ENCODE results near the gene FBXO41. TPM values are rescaled to one million over a fixed set of nuclear protein-coding genes. Genes with fewer than 3 reads are reported as not detected.

The FBXO41 gene
- total RNA-seq, 1 donor from 2014 or later = 1.6 TPM

GRCh38 chr2:73258186-73258912 lies 25.9 kb downstream of the FBXO41 start:
- TF ChIP-seq CTCF (IDR thresholded peaks at IDR 0.05; ENCODE audit: insufficient read depth, low read length, severe bottlenecking) = no peak
- Histone ChIP-seq H3K4me3 (ENCODE audit: low read depth, low read length) (no peak overlapping the region), H3K36me3 (ENCODE audit: control insufficient read depth, insufficient read depth, low read length) (peaks cover 1% of the 10 kb centered on the region), H3K27me3 (ENCODE audit: control insufficient read depth, insufficient read depth, low read length) (no peaks in the 10 kb centered on the region)
- DNase-seq (ENCODE audit: low read depth) = no peak
- FAIRE-seq = no peak

- Histone ChIP-seq H3K27me3 (ENCODE audit: control insufficient read depth, insufficient read depth, low read length) (no peaks in the 10 kb centered on the region), H3K4me3 (ENCODE audit: low read depth, low read length) (no peak overlapping the region), H3K36me3 (ENCODE audit: control insufficient read depth, insufficient read depth, low read length) (peaks cover 7% of the 10 kb centered on the region)
- no peak for FAIRE-seq
- no peak for DNase-seq (ENCODE audit: low read depth)
- no peak for TF ChIP-seq CTCF (IDR thresholded peaks at IDR 0.05; ENCODE audit: insufficient read depth, low read length, severe bottlenecking)
These were observed 26.7 kb downstream of the FBXO41 start for GRCh38 chr2:73257425-73258125.

- no peak for TF ChIP-seq CTCF (IDR thresholded peaks at IDR 0.05; ENCODE audit: insufficient read depth, low read length, severe bottlenecking)
- Histone ChIP-seq H3K27me3 (ENCODE audit: control insufficient read depth, insufficient read depth, low read length) (no peaks in the 10 kb centered on the region), H3K4me3 (ENCODE audit: low read depth, low read length) (no peak overlapping the region), H3K36me3 (ENCODE audit: control insufficient read depth, insufficient read depth, low read length) (peaks cover 8% of the 10 kb centered on the region)
- FAIRE-seq (no peak), DNase-seq (ENCODE audit: low read depth) (no peak)
These were observed 27.3 kb downstream of the FBXO41 start for GRCh38 chr2:73257021-73257420.

- TF ChIP-seq CTCF (IDR thresholded peaks at IDR 0.05; ENCODE audit: insufficient read depth, low read length, severe bottlenecking) = no peak
- Histone ChIP-seq H3K4me3 (ENCODE audit: low read depth, low read length) (no peak overlapping the region), H3K27me3 (ENCODE audit: control insufficient read depth, insufficient read depth, low read length) (no peaks in the 10 kb centered on the region), H3K36me3 (ENCODE audit: control insufficient read depth, insufficient read depth, low read length) (peaks cover 11% of the 10 kb centered on the region)
- FAIRE-seq (no peak), DNase-seq (ENCODE audit: low read depth) (no peak)
These were observed 27.7 kb downstream of the FBXO41 start for GRCh38 chr2:73256618-73256922.

- Histone ChIP-seq H3K4me3 (ENCODE audit: low read depth, low read length) (no peak overlapping the region), H3K27me3 (ENCODE audit: control insufficient read depth, insufficient read depth, low read length) (no peaks in the 10 kb centered on the region), H3K36me3 (ENCODE audit: control insufficient read depth, insufficient read depth, low read length) (peaks cover 12% of the 10 kb centered on the region)
- FAIRE-seq = no peak
- DNase-seq (ENCODE audit: low read depth) = no peak
- TF ChIP-seq CTCF (IDR thresholded peaks at IDR 0.05; ENCODE audit: insufficient read depth, low read length, severe bottlenecking) = no peak
These were observed 28.2 kb downstream of the FBXO41 start for GRCh38 chr2:73255907-73256617.
